Breast epithelium (tissue), 4 donors: ENCODE measurements around the gene AFF3. TPM values are rescaled to one million over a fixed set of nuclear protein-coding genes. Genes with fewer than 3 reads are reported as not detected.

Source experiments
- DNase-seq, 2 donors: peaks; one replicate each; pipeline ENCODE4 v3.0.0-alpha.2; 2019; ENCODE audit warnings: low spot score in 2 of 2
- H3K27ac ChIP-seq, 2 donors: fragments of 200-600 bp; sonication (generic) in 1 of 2; one replicate each; pipeline ENCODE4 v1.5.1; 2016 to 2019; ENCODE audit warnings: mild to moderate bottlenecking in 1 of 2
- H3K27me3 ChIP-seq, 2 donors: fragments of 200-600 bp; sonication (generic) in 1 of 2; one replicate each; pipeline versions ENCODE4 v1.5.1 to v1.6.0; 2017 to 2019; ENCODE audit warnings: control low read depth in 1 of 2, mild to moderate bottlenecking in 1 of 2
- H3K36me3 ChIP-seq: fragments of 200-600 bp; one replicate; pipeline ENCODE4 v1.5.1; 2019
- H3K4me1 ChIP-seq, 2 donors: fragments of 200-600 bp; sonication (generic); one replicate each; pipeline ENCODE4 v1.5.1; 2016 to 2019; ENCODE audit warnings: control low read depth in 1 of 2
- H3K4me3 ChIP-seq, 3 donors: fragments of 200-600 bp; sonication (generic); 1 replicate in 2 of 3; 2 replicates in 1 of 3; pipeline ENCODE4 v1.5.1; 2016 to 2019; ENCODE audit warnings: mild to moderate bottlenecking in 3 of 3, moderate library complexity in 2 of 3
- H3K9me3 ChIP-seq, 2 donors: fragments of 200-600 bp; sonication (generic) in 1 of 2; one replicate each; pipeline ENCODE4 v1.5.1; 2016 to 2019; ENCODE audit warnings: control low read depth in 1 of 2
- POLR2A ChIP-seq: fragments of 450-650 bp; IDR thresholded peaks from one replicate; pipeline ENCODE4 v1.6.1; 2016; ENCODE audit warnings: antibody characterized with exemption, mild to moderate bottlenecking, moderate library complexity
- POLR2AphosphoS5 ChIP-seq, 3 donors: sonication (generic); formaldehyde crosslinking; IDR thresholded peaks; one replicate each; pipeline ENCODE4 v1.6.1; 2017; ENCODE audit warnings: antibody characterized with exemption in 3 of 3
- intact Hi-C: fragments of 100-400 bp; cut with DNase I; formaldehyde crosslinking; loops from one replicate; pipeline ENCODE4 v1.15.1; 2023; ENCODE audit warnings: low total_unique reads
- total RNA-seq, 3 donors: library from RNA; depleted of rRNA; stranded (reverse); fragments of >200 nt; gene quantifications; one replicate each; pipeline ENCODE4 v1.1.0, GENCODE V29; 2016
- TF ChIP-seq, protein P1 (sequence below), 3 donors: fragments of 450-650 bp; IDR thresholded peaks; one replicate each; pipeline ENCODE4 v1.5.1; 2016 to 2017; ENCODE audit warnings: antibody characterized with exemption in 3 of 3, mild to moderate bottlenecking in 3 of 3, moderate library complexity in 3 of 3

AFF3 gene
- total RNA-seq, 3 donors from 2014 or later, result 8.2 to 116 (median 63.6) TPM

GRCh38 chr2:99903981-99904380 is 238.4 kb downstream of the AFF3 start:
- Histone ChIP-seq H3K9me3 (no peaks in the 10 kb centered on the region), H3K27me3 (no peaks in the 10 kb centered on the region), H3K27ac (no peak overlapping the region), H3K36me3 (no peaks in the 10 kb centered on the region), H3K4me3 (no peak overlapping the region), H3K4me1 (no peaks in the 10 kb centered on the region)
- no peak for DNase-seq
- TF ChIP-seq POLR2AphosphoS5 (IDR thresholded peaks at IDR 0.05) (no peak), POLR2A (no peak)
- TF ChIP-seq, protein P1, sequence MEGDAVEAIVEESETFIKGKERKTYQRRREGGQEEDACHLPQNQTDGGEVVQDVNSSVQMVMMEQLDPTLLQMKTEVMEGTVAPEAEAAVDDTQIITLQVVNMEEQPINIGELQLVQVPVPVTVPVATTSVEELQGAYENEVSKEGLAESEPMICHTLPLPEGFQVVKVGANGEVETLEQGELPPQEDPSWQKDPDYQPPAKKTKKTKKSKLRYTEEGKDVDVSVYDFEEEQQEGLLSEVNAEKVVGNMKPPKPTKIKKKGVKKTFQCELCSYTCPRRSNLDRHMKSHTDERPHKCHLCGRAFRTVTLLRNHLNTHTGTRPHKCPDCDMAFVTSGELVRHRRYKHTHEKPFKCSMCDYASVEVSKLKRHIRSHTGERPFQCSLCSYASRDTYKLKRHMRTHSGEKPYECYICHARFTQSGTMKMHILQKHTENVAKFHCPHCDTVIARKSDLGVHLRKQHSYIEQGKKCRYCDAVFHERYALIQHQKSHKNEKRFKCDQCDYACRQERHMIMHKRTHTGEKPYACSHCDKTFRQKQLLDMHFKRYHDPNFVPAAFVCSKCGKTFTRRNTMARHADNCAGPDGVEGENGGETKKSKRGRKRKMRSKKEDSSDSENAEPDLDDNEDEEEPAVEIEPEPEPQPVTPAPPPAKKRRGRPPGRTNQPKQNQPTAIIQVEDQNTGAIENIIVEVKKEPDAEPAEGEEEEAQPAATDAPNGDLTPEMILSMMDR (IDR thresholded peaks at IDR 0.05), result no peak
- intact Hi-C loops, result no loop called here

GRCh38 chr2:99900556-99900955 is 241.8 kb downstream of the AFF3 start:
- no peaks in the 10 kb centered on the region for H3K4me1 ChIP-seq
- H3K36me3 ChIP-seq, result no peaks in the 10 kb centered on the region
- H3K9me3 ChIP-seq, result no peaks in the 10 kb centered on the region
- H3K27ac ChIP-seq, result no peak overlapping the region
- DNase-seq, result no peak
- no peaks in the 10 kb centered on the region for H3K27me3 ChIP-seq
- intact Hi-C loops, result no loop called here
- TF ChIP-seq POLR2AphosphoS5 (IDR thresholded peaks at IDR 0.05) (no peak), POLR2A (no peak)
- TF ChIP-seq, protein P1 (IDR thresholded peaks at IDR 0.05), result no peak
- no peak overlapping the region for H3K4me3 ChIP-seq

DNA sequence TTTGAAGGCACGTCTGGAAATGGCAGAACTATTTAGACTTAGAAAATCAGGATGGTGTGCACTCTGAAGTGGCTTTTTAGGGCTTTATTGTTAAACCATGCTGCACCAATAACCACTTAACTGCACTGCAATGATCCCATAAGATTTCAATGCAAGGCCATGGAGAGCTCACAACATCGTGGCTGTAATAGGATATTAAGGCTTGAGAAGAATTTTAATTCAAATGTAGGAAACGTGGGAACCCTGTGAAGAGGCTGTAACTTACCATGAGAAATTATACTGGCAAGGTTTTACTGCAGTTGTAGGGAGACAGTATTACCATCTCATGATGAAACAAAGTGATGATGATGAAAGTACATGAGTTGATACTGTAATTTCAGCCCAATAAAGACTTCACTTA is 242.5 kb downstream of the AFF3 start:
- no peak overlapping the region for H3K27ac ChIP-seq
- TF ChIP-seq POLR2AphosphoS5 (IDR thresholded peaks at IDR 0.05), result no peak
- no peak for TF ChIP-seq POLR2A
- TF ChIP-seq, protein P1 (IDR thresholded peaks at IDR 0.05), result no peak
- no peak for DNase-seq
- no peak overlapping the region for H3K4me3 ChIP-seq
- no peaks in the 10 kb centered on the region for H3K9me3 ChIP-seq
- no peaks in the 10 kb centered on the region for H3K27me3 ChIP-seq
- intact Hi-C loops, result no loop called here
- no peaks in the 10 kb centered on the region for H3K4me1 ChIP-seq
- H3K36me3 ChIP-seq, result no peaks in the 10 kb centered on the region

- no peak overlapping the region for H3K27ac ChIP-seq
- DNase-seq, result no peak
- H3K9me3 ChIP-seq, result no peaks in the 10 kb centered on the region
- no peaks in the 10 kb centered on the region for H3K36me3 ChIP-seq
- intact Hi-C loops, result no loop called here
- H3K4me3 ChIP-seq, result no peak overlapping the region
- TF ChIP-seq POLR2A (no peak), POLR2AphosphoS5 (IDR thresholded peaks at IDR 0.05) (no peak)
- TF ChIP-seq, protein P1 (IDR thresholded peaks at IDR 0.05), result no peak
- H3K4me1 ChIP-seq, result no peaks in the 10 kb centered on the region
- H3K27me3 ChIP-seq, result no peaks in the 10 kb centered on the region
Measured at GRCh38 chr2:99899058-99899855, 243.1 kb downstream of the AFF3 start.

DNA sequence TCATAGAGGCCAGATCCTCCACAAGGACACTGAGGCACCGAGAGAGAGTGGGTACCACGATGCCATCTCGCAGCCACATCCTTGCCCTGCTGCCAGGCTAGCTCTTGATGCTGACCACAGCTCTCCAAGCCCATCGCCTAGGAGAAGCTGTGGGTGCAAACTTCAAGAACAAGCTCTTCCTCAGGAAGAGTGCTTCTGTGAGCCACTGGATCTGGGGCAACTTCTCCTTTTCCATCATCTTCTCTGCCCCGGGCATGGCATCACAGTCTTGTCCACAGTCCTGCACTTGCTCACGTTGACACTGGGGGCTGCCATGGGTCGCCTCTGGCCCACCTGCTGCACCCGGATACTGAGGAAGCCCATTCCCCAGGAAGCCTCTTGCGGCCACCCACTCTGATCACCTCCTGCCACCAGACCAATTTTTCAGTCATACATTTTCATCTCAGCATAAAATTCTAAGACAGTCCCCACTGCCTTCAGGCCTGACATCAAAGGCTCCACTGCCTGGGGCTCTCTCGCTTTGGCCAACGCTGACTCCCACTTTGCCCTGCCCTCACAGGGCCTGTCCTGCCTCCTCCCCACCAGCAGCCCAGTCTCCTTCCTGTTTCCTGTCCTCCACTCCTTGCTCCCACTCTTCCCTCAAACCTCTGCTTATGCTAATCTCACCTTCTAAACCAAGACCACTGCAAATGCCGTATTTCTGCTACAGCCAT is 243.9 kb downstream of the AFF3 start:
- H3K36me3 ChIP-seq, result no peaks in the 10 kb centered on the region
- DNase-seq, result no peak
- no peak overlapping the region for H3K4me3 ChIP-seq
- no peaks in the 10 kb centered on the region for H3K4me1 ChIP-seq
- no peak overlapping the region for H3K27ac ChIP-seq
- no peaks in the 10 kb centered on the region for H3K9me3 ChIP-seq
- TF ChIP-seq, protein P1 (IDR thresholded peaks at IDR 0.05), result no peak
- TF ChIP-seq POLR2A (no peak), POLR2AphosphoS5 (IDR thresholded peaks at IDR 0.05) (no peak)
- intact Hi-C loops, result no loop called here
- no peaks in the 10 kb centered on the region for H3K27me3 ChIP-seq
